ENCODE data around the gene ARMC3. TPM values are rescaled to one million over a fixed set of nuclear protein-coding genes. Genes with fewer than 3 reads are reported as not detected.

ARMC3 gene
- total RNA-seq, 1 donor from 2014 or later: 1.5 TPM

DNA sequence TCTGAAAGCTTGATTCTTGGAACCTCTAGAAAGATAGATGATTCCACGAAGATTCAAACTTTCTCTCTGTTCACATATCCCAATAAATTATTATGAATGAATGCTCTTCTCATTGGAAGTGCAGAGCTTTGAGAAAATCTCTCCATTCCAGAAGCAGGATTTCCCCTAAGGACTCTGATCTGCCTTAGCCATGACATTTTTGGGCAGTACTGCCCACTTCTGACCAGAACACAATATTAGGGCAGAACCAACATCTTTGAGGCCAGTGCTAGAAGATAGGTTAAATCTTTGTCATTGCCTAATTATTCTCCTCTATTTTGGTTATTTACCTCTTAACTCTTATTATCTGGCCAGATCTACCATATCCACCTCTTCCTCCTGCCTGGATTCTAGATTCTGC, 49.9 kb downstream of the ARMC3 start:
- H3K4me1 Mint-ChIP-seq: no peaks in the 10 kb centered on the region
- no peaks in the 10 kb centered on the region for H3K36me3 Mint-ChIP-seq (ENCODE audit: low read depth)
- DNase-seq (ENCODE audit: low read depth, low spot score): no peak
- H3K27ac Mint-ChIP-seq (ENCODE audit: unreplicated experiment): no peak overlapping the region
- no peaks in the 10 kb centered on the region for H3K27me3 Mint-ChIP-seq (ENCODE audit: low read depth)
- H3K9me3 Mint-ChIP-seq: no peaks in the 10 kb centered on the region
- TF ChIP-seq, protein P1, sequence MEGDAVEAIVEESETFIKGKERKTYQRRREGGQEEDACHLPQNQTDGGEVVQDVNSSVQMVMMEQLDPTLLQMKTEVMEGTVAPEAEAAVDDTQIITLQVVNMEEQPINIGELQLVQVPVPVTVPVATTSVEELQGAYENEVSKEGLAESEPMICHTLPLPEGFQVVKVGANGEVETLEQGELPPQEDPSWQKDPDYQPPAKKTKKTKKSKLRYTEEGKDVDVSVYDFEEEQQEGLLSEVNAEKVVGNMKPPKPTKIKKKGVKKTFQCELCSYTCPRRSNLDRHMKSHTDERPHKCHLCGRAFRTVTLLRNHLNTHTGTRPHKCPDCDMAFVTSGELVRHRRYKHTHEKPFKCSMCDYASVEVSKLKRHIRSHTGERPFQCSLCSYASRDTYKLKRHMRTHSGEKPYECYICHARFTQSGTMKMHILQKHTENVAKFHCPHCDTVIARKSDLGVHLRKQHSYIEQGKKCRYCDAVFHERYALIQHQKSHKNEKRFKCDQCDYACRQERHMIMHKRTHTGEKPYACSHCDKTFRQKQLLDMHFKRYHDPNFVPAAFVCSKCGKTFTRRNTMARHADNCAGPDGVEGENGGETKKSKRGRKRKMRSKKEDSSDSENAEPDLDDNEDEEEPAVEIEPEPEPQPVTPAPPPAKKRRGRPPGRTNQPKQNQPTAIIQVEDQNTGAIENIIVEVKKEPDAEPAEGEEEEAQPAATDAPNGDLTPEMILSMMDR (conservative IDR thresholded peaks at IDR 0.05): no peak
- H3K4me3 Mint-ChIP-seq: no peak overlapping the region

DNA sequence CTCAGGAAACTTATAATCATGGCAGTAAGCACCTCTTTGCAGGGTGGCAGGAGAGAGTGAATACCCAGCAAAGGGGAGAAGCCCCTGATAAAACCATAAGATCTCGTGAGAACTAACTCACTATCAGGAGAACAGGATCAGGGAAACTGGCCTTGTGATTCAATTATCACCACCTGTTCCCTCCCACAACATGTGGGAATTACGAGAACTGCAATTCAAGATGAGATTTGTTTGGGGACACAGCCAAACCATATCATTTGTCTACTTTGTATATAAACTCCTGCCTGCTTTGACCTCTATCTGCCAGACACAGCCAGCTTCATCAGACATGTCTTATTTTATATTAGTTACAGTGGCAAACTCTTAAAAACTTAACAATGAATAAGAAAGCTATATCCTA, 50.4 kb downstream of the ARMC3 start:
- no peak overlapping the region for H3K27ac Mint-ChIP-seq (ENCODE audit: unreplicated experiment)
- H3K4me1 Mint-ChIP-seq: no peaks in the 10 kb centered on the region
- H3K9me3 Mint-ChIP-seq: no peaks in the 10 kb centered on the region
- no peak overlapping the region for H3K4me3 Mint-ChIP-seq
- DNase-seq (ENCODE audit: low read depth, low spot score): no peak
- no peaks in the 10 kb centered on the region for H3K36me3 Mint-ChIP-seq (ENCODE audit: low read depth)
- H3K27me3 Mint-ChIP-seq (ENCODE audit: low read depth): no peaks in the 10 kb centered on the region
- TF ChIP-seq, protein P1 (conservative IDR thresholded peaks at IDR 0.05): no peak

DNA sequence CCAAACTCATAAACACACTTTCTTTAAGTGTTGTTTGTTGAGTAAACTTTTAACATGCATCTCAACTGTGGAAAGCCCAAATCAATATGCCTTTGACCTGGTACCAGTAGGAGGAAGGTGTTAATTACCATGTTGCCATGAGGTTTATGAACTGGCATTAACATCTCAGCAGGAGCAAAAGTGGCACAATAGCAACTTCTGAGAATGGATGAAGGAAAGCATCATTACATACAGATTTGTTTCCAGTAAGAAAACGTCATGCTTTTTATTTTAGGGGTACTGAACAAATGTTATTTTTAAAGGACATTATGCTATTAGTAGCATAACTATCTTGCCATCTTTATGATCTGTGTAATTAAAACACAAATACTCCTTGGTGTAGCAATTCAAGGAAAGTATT, 51.1 kb downstream of the ARMC3 start:
- Mint-ChIP-seq H3K27me3 (ENCODE audit: low read depth) (no peaks in the 10 kb centered on the region), H3K9me3 (no peaks in the 10 kb centered on the region), H3K4me1 (no peaks in the 10 kb centered on the region), H3K4me3 (no peak overlapping the region), H3K27ac (ENCODE audit: unreplicated experiment) (no peak overlapping the region), H3K36me3 (ENCODE audit: low read depth) (no peaks in the 10 kb centered on the region)
- TF ChIP-seq, protein P1 (conservative IDR thresholded peaks at IDR 0.05): no peak
- no peak for DNase-seq (ENCODE audit: low read depth, low spot score)

DNA sequence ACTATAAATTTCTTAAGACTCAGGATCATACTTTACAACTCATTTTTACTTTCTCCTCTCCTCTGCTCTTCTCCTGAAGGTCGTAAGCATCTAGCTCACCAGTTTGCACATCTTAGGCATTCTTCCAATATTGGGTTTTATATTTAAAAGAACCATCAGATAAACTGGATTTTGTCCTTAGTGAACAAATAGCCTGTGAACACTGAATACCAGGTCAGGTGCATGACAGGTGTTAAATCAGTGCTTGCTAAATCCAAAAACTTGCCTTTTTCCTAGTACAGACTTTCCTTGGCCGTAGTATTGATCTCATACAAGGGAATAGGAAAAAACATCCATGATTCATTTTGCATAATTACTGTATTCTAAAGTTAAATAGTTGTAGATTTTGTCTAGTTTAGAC, 53.0 kb downstream of the ARMC3 start:
- no peak overlapping the region for H3K4me3 Mint-ChIP-seq
- no peaks in the 10 kb centered on the region for H3K4me1 Mint-ChIP-seq

DNA sequence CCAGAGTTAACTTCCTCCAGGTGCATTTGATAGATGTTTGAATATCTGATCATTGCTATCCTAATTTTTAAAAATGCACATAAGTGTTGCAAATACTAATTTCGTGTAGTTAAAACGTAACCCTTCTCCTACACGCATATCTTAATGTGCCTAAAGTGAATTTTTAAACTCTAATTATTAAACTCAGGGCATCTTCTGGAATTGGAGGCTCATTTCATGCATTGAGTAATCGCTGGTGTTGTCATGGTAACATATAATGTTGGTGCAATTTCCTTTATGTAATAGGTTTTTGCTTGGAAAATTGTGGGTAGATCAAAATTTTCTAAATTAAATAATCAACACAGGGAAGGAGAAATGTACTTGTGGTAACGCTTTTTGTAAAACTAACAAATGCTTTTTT, 56.2 kb downstream of the ARMC3 start:
- Mint-ChIP-seq H3K27me3 (ENCODE audit: low read depth) (peaks cover 3% of the 10 kb centered on the region), H3K4me1 (peaks cover 11% of the 10 kb centered on the region), H3K27ac (ENCODE audit: unreplicated experiment) (no peak overlapping the region), H3K4me3 (no peak overlapping the region), H3K36me3 (ENCODE audit: low read depth) (no peaks in the 10 kb centered on the region), H3K9me3 (no peaks in the 10 kb centered on the region)
- no peak for DNase-seq (ENCODE audit: low read depth, low spot score)
- TF ChIP-seq, protein P1 (conservative IDR thresholded peaks at IDR 0.05): no peak

More for the DNA sequence above, 53.0 kb downstream of the ARMC3 start:
- Mint-ChIP-seq H3K27ac (ENCODE audit: unreplicated experiment) (no peak overlapping the region), H3K9me3 (no peaks in the 10 kb centered on the region), H3K36me3 (ENCODE audit: low read depth) (no peaks in the 10 kb centered on the region), H3K27me3 (ENCODE audit: low read depth) (no peaks in the 10 kb centered on the region)
- DNase-seq (ENCODE audit: low read depth, low spot score): no peak
- TF ChIP-seq, protein P1 (conservative IDR thresholded peaks at IDR 0.05): no peak
